ENCODE results near the gene GSTM5. TPM values are rescaled to one million over a fixed set of nuclear protein-coding genes. Genes with fewer than 3 reads are reported as not detected.

GSTM5 gene
- total RNA-seq, 1 experiment from 2014 or later, result 0.11 TPM

GRCh38 chr1:109728870-109729269 is 16.8 kb downstream of the GSTM5 start:
- peaks cover 39% of the 10 kb centered on the region for H3K27me3 Mint-ChIP-seq (ENCODE audit: low read depth)
- POLR2A ChIA-PET, result no interaction called here

GRCh38 chr1:109730666-109731065 is 18.6 kb downstream of the GSTM5 start:
- CTCF ChIA-PET, result no interaction called here
- H3K27ac Mint-ChIP-seq, result no peak overlapping the region

More at GRCh38 chr1:109728870-109729269, 16.8 kb downstream of the GSTM5 start:
- ATAC-seq (no peak), DNase-seq (ENCODE audit: low spot score) (no peak)
- H3K4me3 Mint-ChIP-seq, result no peak overlapping the region
- peaks cover 23% of the 10 kb centered on the region for H3K36me3 Mint-ChIP-seq
- H3K4me1 Mint-ChIP-seq, result peaks cover 13% of the 10 kb centered on the region
- no peak for TF ChIP-seq ZBTB21 (CRISPR knock-in tag; IDR thresholded peaks at IDR 0.05; ENCODE audit: borderline replicate concordance)
- TF ChIP-seq FOXK1 (CRISPR knock-in tag; IDR thresholded peaks at IDR 0.05), result no peak
- no peak overlapping the region for H3K27ac Mint-ChIP-seq
- CTCF ChIA-PET, result interaction anchor here (1.0 to 2.1 kb wide), 2 partner anchors 89 to 256 kb away, joined by 3 to 7 read pairs; partner anchors contain the start of gene AHCYL1
- H3K9me3 Mint-ChIP-seq, result peaks cover 31% of the 10 kb centered on the region

GRCh38 chr1:109732390-109732881 is 20.4 kb downstream of the GSTM5 start:
- H3K27ac Mint-ChIP-seq, result no peak overlapping the region
- CTCF ChIA-PET, result interaction anchor here (2.2 kb wide), 1 partner anchor 92 kb away, joined by 8 read pairs; no protein-coding TSS in a partner anchor

More at GRCh38 chr1:109730666-109731065, 18.6 kb downstream of the GSTM5 start:
- peaks cover 39% of the 10 kb centered on the region for H3K27me3 Mint-ChIP-seq (ENCODE audit: low read depth)
- ATAC-seq (no peak), DNase-seq (ENCODE audit: low spot score) (no peak)
- H3K4me3 Mint-ChIP-seq, result no peak overlapping the region
- peaks cover 13% of the 10 kb centered on the region for H3K4me1 Mint-ChIP-seq
- POLR2A ChIA-PET, result no interaction called here
- H3K36me3 Mint-ChIP-seq, result peaks cover 20% of the 10 kb centered on the region
- TF ChIP-seq EMX1 (CRISPR knock-in tag; IDR thresholded peaks at IDR 0.05) (no peak), HMGA2 (CRISPR knock-in tag; IDR thresholded peaks at IDR 0.05) (no peak), ZNF416 (CRISPR knock-in tag; IDR thresholded peaks at IDR 0.05) (no peak), ZNF425 (CRISPR knock-in tag; conservative IDR thresholded peaks at IDR 0.05) (no peak), RORB (CRISPR knock-in tag; IDR thresholded peaks at IDR 0.05) (no peak)
- peaks cover 32% of the 10 kb centered on the region for H3K9me3 Mint-ChIP-seq

More at GRCh38 chr1:109732390-109732881, 20.4 kb downstream of the GSTM5 start:
- ATAC-seq (no peak), DNase-seq (ENCODE audit: low spot score) (no peak)
- TF ChIP-seq ZNF232 (CRISPR knock-in tag; IDR thresholded peaks at IDR 0.05) (no peak), USF1 (CRISPR knock-in tag; IDR thresholded peaks at IDR 0.05) (no peak), ZNF416 (CRISPR knock-in tag; IDR thresholded peaks at IDR 0.05) (no peak), CREM (CRISPR knock-in tag; IDR thresholded peaks at IDR 0.05) (no peak), CTCF (IDR thresholded peaks at IDR 0.05) (no peak), MXD4 (CRISPR knock-in tag; IDR thresholded peaks at IDR 0.05; ENCODE audit: borderline replicate concordance) (no peak), ZNF532 (CRISPR knock-in tag; IDR thresholded peaks at IDR 0.05; ENCODE audit: borderline replicate concordance) (no peak)
- Mint-ChIP-seq H3K9me3 (peaks cover 15% of the 10 kb centered on the region), H3K4me1 (peaks cover 13% of the 10 kb centered on the region), H3K36me3 (peaks cover 3% of the 10 kb centered on the region; the same call in 1 of the 2 replicates), H3K4me3 (no peak overlapping the region), H3K27me3 (ENCODE audit: low read depth) (peaks cover 37% of the 10 kb centered on the region)
- POLR2A ChIA-PET, result no interaction called here

All from WTC11 (cell line).